Astrocyte (in vitro differentiated cells and primary cell): ENCODE data around the gene DUSP10. TPM values are rescaled to one million over a fixed set of nuclear protein-coding genes. Genes with fewer than 3 reads are reported as not detected.

Experiments
- DNase-seq: peaks from one replicate; pipeline ENCODE4 v3.0.0-alpha.2; 2010; ENCODE audit warnings: low read depth
- FAIRE-seq: peaks from 2 replicates; lab custom pipeline; 2011; peaks lifted over from hg19 to GRCh38; lab: Jason Lieb, UNC
- H2AFZ ChIP-seq: 2 replicates; pipeline ENCODE4 v1.6.0; 2012; ENCODE audit warnings: low read depth, low read length, inconsistent platforms
- H3K27ac ChIP-seq: 2 replicates; pipeline ENCODE4 v1.5.1; 2011; ENCODE audit warnings: low read depth, low read length, inconsistent platforms
- H3K27me3 ChIP-seq: 2 replicates; pipeline ENCODE4 v1.6.0; 2011; ENCODE audit warnings: low read length, inconsistent platforms; ENCODE audit not compliant: insufficient read depth
- H3K36me3 ChIP-seq: 2 replicates; pipeline ENCODE4 v1.5.1; 2011; ENCODE audit warnings: low read length, inconsistent platforms; ENCODE audit not compliant: insufficient read depth
- H3K4me1 ChIP-seq: 2 replicates; pipeline ENCODE4 v1.5.1; 2011; ENCODE audit warnings: low read length, inconsistent platforms; ENCODE audit not compliant: insufficient read depth
- H3K4me2 ChIP-seq: 2 replicates; pipeline ENCODE4 v1.6.0; 2012; ENCODE audit warnings: low read length, inconsistent platforms
- H3K4me3 ChIP-seq: 2 replicates; pipeline ENCODE4 v1.5.1; 2011; ENCODE audit warnings: low read depth, mild to moderate bottlenecking, low read length, inconsistent platforms; ENCODE audit not compliant: insufficient read depth
- H3K79me2 ChIP-seq: 2 replicates; pipeline ENCODE4 v1.6.0; 2012; ENCODE audit warnings: mild to moderate bottlenecking, low read length, inconsistent platforms; ENCODE audit not compliant: insufficient read depth
- H3K9ac ChIP-seq: 2 replicates; pipeline ENCODE4 v1.6.0; 2012; ENCODE audit warnings: mild to moderate bottlenecking, low read length, inconsistent platforms
- H3K9me3 ChIP-seq: 2 replicates; pipeline ENCODE4 v1.5.1; 2012; ENCODE audit warnings: low read depth, mild to moderate bottlenecking, low read length, inconsistent platforms; ENCODE audit not compliant: insufficient read depth
- H4K20me1 ChIP-seq: 2 replicates; pipeline ENCODE4 v1.6.0; 2012; ENCODE audit warnings: low read length, inconsistent platforms; ENCODE audit not compliant: insufficient read depth
- H3K27ac Mint-ChIP-seq: one replicate; pipeline ENCODE4 v1.8.0; 2021; ENCODE audit warnings: mild to moderate bottlenecking, mixed read lengths; ENCODE audit not compliant: unreplicated experiment
- H3K27me3 Mint-ChIP-seq: one replicate; pipeline ENCODE4 v1.8.0; 2021; ENCODE audit warnings: low read depth, mixed read lengths; ENCODE audit not compliant: unreplicated experiment
- H3K36me3 Mint-ChIP-seq: one replicate; pipeline ENCODE4 v1.8.0; 2021; ENCODE audit warnings: low read depth, mixed read lengths; ENCODE audit not compliant: unreplicated experiment
- H3K4me1 Mint-ChIP-seq: one replicate; pipeline ENCODE4 v1.8.0; 2021; ENCODE audit warnings: low read depth, mixed read lengths; ENCODE audit not compliant: unreplicated experiment
- H3K4me3 Mint-ChIP-seq: one replicate; pipeline ENCODE4 v1.8.0; 2021; ENCODE audit warnings: mild to moderate bottlenecking, moderate library complexity, mixed read lengths; ENCODE audit not compliant: unreplicated experiment
- H3K9me3 Mint-ChIP-seq: one replicate; pipeline ENCODE4 v1.8.0; 2021; ENCODE audit warnings: mild to moderate bottlenecking, mixed read lengths; ENCODE audit not compliant: unreplicated experiment
- EZH2 ChIP-seq: IDR thresholded peaks from 2 replicates; pipeline ENCODE4 v1.6.1; 2012; ENCODE audit warnings: mild to moderate bottlenecking, low read length, inconsistent platforms; ENCODE audit not compliant: insufficient read depth
- total RNA-seq: library from RNA; stranded (reverse); gene quantifications from 2 replicates; pipeline ENCODE4 v1.2.1, GENCODE V29; 2021
- TF ChIP-seq, protein P1 (sequence below): IDR thresholded peaks from 2 replicates; pipeline ENCODE4 v1.5.1; 2011; ENCODE audit warnings: low read depth, mild to moderate bottlenecking, inconsistent platforms, low read length, moderate library complexity; ENCODE audit not compliant: insufficient read depth

The DUSP10 gene
- total RNA-seq, 1 donor from 2014 or later: 45.8 TPM

DNA sequence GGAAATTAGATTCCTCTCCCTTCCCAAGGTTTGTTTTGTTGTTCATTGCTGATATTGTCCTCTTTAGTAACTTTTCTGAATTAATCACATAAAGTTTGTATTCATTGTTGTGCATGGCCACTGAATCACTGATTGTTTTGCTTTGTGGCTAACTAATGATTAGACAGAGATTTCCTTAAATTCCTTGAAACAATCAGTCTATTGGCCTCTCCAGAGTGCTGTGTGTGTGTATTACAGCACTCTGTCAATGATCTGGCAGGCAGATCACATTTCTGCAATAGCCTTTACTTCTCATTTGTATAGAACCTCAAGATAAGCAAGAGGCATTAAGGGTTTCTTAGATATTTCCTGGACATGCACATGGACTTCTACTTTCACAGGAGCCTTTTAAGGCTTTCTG, 78.6 kb downstream of the DUSP10 start:
- no peak overlapping the region for H3K4me3 Mint-ChIP-seq
- no peaks in the 10 kb centered on the region for H3K27me3 ChIP-seq
- H2AFZ ChIP-seq: no peak overlapping the region
- H3K27me3 Mint-ChIP-seq: no peaks in the 10 kb centered on the region
- H3K9ac ChIP-seq: no peak overlapping the region
- H3K79me2 ChIP-seq: no peaks in the 10 kb centered on the region
- H3K36me3 ChIP-seq: no peaks in the 10 kb centered on the region
- no peaks in the 10 kb centered on the region for H4K20me1 ChIP-seq
- DNase-seq (peak; percentile 65), FAIRE-seq (no peak)
- H3K4me2 ChIP-seq: no peak overlapping the region
- H3K9me3 Mint-ChIP-seq: no peaks in the 10 kb centered on the region
- no peak overlapping the region for H3K27ac Mint-ChIP-seq
- no peaks in the 10 kb centered on the region for H3K9me3 ChIP-seq
- no peaks in the 10 kb centered on the region for H3K36me3 Mint-ChIP-seq
- TF ChIP-seq, protein P1, sequence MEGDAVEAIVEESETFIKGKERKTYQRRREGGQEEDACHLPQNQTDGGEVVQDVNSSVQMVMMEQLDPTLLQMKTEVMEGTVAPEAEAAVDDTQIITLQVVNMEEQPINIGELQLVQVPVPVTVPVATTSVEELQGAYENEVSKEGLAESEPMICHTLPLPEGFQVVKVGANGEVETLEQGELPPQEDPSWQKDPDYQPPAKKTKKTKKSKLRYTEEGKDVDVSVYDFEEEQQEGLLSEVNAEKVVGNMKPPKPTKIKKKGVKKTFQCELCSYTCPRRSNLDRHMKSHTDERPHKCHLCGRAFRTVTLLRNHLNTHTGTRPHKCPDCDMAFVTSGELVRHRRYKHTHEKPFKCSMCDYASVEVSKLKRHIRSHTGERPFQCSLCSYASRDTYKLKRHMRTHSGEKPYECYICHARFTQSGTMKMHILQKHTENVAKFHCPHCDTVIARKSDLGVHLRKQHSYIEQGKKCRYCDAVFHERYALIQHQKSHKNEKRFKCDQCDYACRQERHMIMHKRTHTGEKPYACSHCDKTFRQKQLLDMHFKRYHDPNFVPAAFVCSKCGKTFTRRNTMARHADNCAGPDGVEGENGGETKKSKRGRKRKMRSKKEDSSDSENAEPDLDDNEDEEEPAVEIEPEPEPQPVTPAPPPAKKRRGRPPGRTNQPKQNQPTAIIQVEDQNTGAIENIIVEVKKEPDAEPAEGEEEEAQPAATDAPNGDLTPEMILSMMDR: no peak
- TF ChIP-seq EZH2: no peak
- H3K4me1 ChIP-seq: peaks cover 4% of the 10 kb centered on the region
- H3K27ac ChIP-seq: no peak overlapping the region
- H3K4me1 Mint-ChIP-seq: peaks cover 8% of the 10 kb centered on the region
- no peak overlapping the region for H3K4me3 ChIP-seq

DNA sequence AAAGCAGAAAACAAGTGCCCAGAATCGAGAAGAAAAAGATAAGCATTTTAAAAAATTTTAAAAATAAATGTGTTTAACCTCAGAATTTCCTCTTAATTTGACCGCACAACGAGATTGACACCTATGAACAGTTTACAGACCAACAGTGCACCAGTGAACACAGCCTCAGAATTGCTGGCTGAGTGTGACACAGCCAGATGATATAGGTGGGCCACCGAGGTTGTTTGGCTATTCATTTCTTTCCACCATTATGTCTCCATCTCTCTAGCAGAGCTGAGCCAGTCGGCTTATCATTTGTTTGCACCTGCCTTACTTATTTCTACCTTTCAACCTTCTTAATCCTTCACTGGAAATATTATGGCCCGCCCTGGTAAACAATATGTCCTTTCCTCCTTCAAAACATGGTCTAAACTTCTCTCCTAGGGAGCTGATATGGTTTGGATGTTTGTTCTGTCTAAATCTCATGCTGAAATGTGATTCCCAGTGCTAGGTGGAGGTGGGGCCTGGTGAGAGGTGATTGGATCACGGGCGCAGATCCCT, 86.1 kb downstream of the DUSP10 start:
- no peaks in the 10 kb centered on the region for H3K27me3 Mint-ChIP-seq
- no peaks in the 10 kb centered on the region for H3K36me3 ChIP-seq
- H4K20me1 ChIP-seq: no peaks in the 10 kb centered on the region
- H3K27ac Mint-ChIP-seq: no peak overlapping the region
- DNase-seq (no peak), FAIRE-seq (no peak)
- H3K4me1 ChIP-seq: no peaks in the 10 kb centered on the region
- no peaks in the 10 kb centered on the region for H3K79me2 ChIP-seq
- H3K27ac ChIP-seq: no peak overlapping the region
- no peak overlapping the region for H3K4me2 ChIP-seq
- H3K4me3 Mint-ChIP-seq: no peak overlapping the region
- no peak overlapping the region for H2AFZ ChIP-seq
- no peak overlapping the region for H3K4me3 ChIP-seq
- no peaks in the 10 kb centered on the region for H3K36me3 Mint-ChIP-seq
- no peak for TF ChIP-seq EZH2
- TF ChIP-seq, protein P1: no peak
- no peak overlapping the region for H3K9ac ChIP-seq
- H3K27me3 ChIP-seq: no peaks in the 10 kb centered on the region
- no peaks in the 10 kb centered on the region for H3K9me3 ChIP-seq
- no peaks in the 10 kb centered on the region for H3K4me1 Mint-ChIP-seq
- H3K9me3 Mint-ChIP-seq: no peaks in the 10 kb centered on the region
